Measurements from ENCODE around the gene CLEC3A.
A peak's percentile ranks its signal among the peaks of the same experiment; 100 is the strongest.

DNA sequence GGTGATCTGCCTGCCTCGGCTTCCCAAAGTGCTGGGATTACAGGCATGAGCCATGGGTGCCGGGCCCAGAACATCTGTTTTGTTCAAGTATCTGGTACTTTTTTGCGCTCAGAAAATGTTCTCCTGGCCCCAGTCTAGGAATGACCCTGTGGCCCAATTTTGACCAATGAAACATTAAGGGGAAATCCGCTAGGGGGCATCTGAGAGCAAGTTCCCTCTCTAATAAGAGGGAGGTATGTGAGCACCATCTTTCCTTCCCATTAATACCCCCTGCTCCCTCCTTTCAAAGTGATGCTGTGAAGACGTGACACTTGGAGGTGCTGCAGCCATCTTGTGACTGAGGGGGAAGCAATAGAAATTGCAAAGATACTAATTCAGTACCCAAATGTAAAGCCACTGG is 16.5 kb upstream of the CLEC3A start:
- TF ChIP-seq, protein P1, sequence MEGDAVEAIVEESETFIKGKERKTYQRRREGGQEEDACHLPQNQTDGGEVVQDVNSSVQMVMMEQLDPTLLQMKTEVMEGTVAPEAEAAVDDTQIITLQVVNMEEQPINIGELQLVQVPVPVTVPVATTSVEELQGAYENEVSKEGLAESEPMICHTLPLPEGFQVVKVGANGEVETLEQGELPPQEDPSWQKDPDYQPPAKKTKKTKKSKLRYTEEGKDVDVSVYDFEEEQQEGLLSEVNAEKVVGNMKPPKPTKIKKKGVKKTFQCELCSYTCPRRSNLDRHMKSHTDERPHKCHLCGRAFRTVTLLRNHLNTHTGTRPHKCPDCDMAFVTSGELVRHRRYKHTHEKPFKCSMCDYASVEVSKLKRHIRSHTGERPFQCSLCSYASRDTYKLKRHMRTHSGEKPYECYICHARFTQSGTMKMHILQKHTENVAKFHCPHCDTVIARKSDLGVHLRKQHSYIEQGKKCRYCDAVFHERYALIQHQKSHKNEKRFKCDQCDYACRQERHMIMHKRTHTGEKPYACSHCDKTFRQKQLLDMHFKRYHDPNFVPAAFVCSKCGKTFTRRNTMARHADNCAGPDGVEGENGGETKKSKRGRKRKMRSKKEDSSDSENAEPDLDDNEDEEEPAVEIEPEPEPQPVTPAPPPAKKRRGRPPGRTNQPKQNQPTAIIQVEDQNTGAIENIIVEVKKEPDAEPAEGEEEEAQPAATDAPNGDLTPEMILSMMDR (optimal IDR thresholded peaks at IDR 0.05 in 1 of 3, IDR thresholded peaks at IDR 0.05 in 1 of 3, conservative IDR thresholded peaks at IDR 0.05 in 1 of 3; ENCODE audit: extremely low read depth in 1 of 3, insufficient read depth in 2 of 3, low read length in 3 of 3): peak; percentile 12 to 18 (median 18)
- no peak for TF ChIP-seq EZH2 (IDR thresholded peaks at IDR 0.05; ENCODE audit: low read length)
